ENCODE measurements around the gene PIEZO1. TPM values are rescaled to one million over a fixed set of nuclear protein-coding genes. Genes with fewer than 3 reads are reported as not detected.

PIEZO1 gene
- total RNA-seq, 1 donor from 2014 or later, result 5.5 TPM

DNA sequence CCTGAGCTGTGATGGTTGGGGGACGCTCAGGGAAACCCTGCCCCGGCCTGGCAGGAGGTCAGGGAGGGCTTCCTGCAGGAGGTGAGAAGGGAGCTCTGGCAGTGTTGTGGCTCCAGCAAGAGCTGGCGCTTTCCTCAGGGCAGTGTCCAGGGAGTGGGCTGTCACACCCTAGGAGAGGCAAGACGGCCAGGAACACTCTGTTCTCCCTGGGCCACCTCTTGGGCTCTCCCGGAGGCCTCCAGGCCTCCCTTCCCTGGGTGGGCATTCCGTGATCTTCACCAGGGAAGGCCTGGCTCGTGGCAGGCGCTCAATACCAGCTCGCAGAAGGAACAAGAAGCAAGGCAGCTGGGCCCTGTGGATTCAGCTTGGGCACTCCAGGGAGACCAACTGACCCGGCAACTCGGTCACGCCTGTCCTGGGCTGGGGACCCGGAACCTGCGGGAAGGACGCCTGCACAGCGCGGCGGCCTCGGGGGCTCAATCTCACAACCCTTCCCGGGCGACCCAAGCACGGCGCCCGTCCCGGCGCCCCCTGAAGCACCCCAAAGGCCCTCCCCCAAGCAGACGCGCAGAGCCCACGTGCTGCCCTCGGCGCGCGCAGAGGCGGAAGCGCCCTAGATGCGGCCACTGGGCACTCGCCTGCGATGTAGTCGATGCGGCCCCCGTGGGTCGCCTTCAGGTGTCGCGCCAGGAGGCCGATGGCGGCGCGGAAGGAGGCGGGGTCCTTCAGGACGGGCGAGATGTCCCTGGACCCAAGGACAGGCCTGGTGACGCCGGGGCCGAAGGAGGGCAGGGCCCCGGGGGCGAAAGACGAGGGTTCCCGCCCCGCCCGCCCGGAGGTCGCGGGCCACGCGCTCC, 26.1 kb upstream of the PIEZO1 start:
- Histone ChIP-seq H3K4me2 (peak overlapping the region; percentile 83), H3K4me1 (peaks cover 4% of the 10 kb centered on the region), H3K36me3 (no peaks in the 10 kb centered on the region), H3K9ac (peak overlapping the region; percentile 61), H3K27me3 (no peaks in the 10 kb centered on the region), H3K27ac (no peak overlapping the region), H4K20me1 (ENCODE audit: low read depth) (peaks cover 40% of the 10 kb centered on the region), H2AFZ (replicated peaks) (no peak overlapping the region), H3K9me3 (ENCODE audit: low read depth) (no peaks in the 10 kb centered on the region), H3K4me3 (peak overlapping the region; percentile 70), H3F3A (ENCODE audit: low read depth) (peaks cover 49% of the 10 kb centered on the region), H3K79me2 (ENCODE audit: low read depth) (peaks cover 23% of the 10 kb centered on the region)
- H3K4me3 Mint-ChIP-seq, result peak overlapping the region; percentile 87
- H3K36me3 Mint-ChIP-seq, result peaks cover 4% of the 10 kb centered on the region
- peaks cover 11% of the 10 kb centered on the region for H3K27me3 Mint-ChIP-seq (ENCODE audit: insufficient read depth, low read depth)
- no peak overlapping the region for H3K27ac Mint-ChIP-seq
- DNase-seq (ENCODE audit: low spot score), result peak; percentile 77
- H3K9me3 Mint-ChIP-seq, result no peaks in the 10 kb centered on the region
- TF ChIP-seq, protein P1, sequence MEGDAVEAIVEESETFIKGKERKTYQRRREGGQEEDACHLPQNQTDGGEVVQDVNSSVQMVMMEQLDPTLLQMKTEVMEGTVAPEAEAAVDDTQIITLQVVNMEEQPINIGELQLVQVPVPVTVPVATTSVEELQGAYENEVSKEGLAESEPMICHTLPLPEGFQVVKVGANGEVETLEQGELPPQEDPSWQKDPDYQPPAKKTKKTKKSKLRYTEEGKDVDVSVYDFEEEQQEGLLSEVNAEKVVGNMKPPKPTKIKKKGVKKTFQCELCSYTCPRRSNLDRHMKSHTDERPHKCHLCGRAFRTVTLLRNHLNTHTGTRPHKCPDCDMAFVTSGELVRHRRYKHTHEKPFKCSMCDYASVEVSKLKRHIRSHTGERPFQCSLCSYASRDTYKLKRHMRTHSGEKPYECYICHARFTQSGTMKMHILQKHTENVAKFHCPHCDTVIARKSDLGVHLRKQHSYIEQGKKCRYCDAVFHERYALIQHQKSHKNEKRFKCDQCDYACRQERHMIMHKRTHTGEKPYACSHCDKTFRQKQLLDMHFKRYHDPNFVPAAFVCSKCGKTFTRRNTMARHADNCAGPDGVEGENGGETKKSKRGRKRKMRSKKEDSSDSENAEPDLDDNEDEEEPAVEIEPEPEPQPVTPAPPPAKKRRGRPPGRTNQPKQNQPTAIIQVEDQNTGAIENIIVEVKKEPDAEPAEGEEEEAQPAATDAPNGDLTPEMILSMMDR (IDR thresholded peaks at IDR 0.05), result no peak
- no peak for TF ChIP-seq EZH2phosphoT487 (IDR thresholded peaks at IDR 0.05)
- TF ChIP-seq EZH2 (IDR thresholded peaks at IDR 0.05), result no peak
- peaks cover 3% of the 10 kb centered on the region for H3K4me1 Mint-ChIP-seq

DNA sequence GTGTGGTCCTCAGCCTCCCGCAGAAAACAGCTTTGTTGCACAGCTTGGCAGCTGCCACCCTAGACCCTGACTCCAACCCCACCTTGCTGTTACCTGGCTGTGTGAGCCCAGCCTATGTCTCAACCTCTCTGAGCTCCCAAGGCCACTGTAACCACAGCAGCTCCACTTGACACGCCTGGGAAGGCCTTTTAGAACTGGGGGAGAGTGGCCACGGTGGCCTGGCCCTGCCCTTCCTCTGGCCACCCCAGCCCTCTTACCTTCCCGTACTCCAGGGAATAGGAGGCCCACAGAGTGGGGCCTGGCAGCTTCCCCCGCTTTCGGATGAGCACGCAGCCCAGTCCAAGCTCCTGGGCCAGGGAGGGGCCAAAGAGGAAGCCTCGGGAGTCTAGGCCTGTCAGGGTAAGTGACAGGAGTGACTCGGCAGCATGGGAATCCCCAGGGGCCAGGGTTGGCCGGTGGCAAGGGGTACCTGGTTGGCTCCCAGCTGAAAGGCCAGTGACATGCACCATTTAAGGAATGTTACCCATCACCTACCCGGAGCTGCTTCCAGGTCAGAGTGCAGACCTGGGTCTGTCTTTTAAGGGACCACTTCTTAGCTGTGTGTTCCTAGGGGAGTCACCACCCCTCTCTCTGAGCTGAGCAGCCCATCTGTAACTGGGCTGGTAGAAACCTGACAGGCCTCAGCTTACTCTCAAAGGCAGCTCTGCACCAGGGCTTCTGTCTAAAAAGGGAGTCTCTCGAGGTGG, 25.3 kb upstream of the PIEZO1 start:
- Histone ChIP-seq H3K27ac (peak overlapping the region; percentile 37), H3K9ac (peak overlapping the region; percentile 61)

DNA sequence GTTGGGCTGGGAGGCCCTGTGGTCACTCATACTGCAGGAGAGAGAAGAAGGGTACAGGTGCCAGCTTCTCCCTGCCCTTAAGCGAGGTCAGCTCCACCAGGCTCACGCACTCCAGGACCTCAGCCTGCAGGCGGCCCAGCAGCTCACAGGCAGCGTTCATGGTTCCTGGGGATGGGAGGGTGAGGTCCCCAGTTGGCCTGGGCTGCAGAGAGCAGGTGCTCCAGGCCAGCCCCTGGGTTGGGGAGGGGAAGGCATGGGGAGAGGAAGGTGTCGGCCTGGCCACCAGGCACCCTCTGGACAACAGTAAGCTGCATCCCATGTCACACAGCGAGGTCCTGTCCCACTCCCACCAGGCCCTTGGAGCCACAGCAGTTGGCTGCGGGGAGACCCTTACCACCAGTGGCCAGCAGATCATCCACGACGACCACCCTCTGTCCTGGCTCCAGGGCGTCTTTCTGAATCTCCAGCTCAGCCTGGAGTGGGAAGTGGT, 24.7 kb upstream of the PIEZO1 start:
- Histone ChIP-seq H3K9ac (no peak overlapping the region), H3K27me3 (no peaks in the 10 kb centered on the region), H3K4me1 (peaks cover 5% of the 10 kb centered on the region), H3K36me3 (no peaks in the 10 kb centered on the region), H3K27ac (peak overlapping the region; percentile 70), H3K79me2 (ENCODE audit: low read depth) (peaks cover 37% of the 10 kb centered on the region), H4K20me1 (ENCODE audit: low read depth) (peaks cover 53% of the 10 kb centered on the region), H3K4me2 (no peak overlapping the region), H3K4me3 (no peak overlapping the region), H2AFZ (replicated peaks) (no peak overlapping the region), H3F3A (ENCODE audit: low read depth) (peaks cover 63% of the 10 kb centered on the region), H3K9me3 (ENCODE audit: low read depth) (no peaks in the 10 kb centered on the region)
- TF ChIP-seq EZH2phosphoT487 (IDR thresholded peaks at IDR 0.05), result no peak
- TF ChIP-seq, protein P1 (IDR thresholded peaks at IDR 0.05), result no peak
- TF ChIP-seq EZH2 (IDR thresholded peaks at IDR 0.05), result no peak
- Mint-ChIP-seq H3K9me3 (no peaks in the 10 kb centered on the region), H3K27me3 (ENCODE audit: insufficient read depth, low read depth) (peaks cover 11% of the 10 kb centered on the region), H3K4me1 (peaks cover 3% of the 10 kb centered on the region), H3K27ac (no peak overlapping the region), H3K36me3 (peaks cover 4% of the 10 kb centered on the region), H3K4me3 (peak overlapping the region; percentile 87)
- no peak for DNase-seq (ENCODE audit: low spot score)

More for the DNA sequence above, 25.3 kb upstream of the PIEZO1 start:
- Mint-ChIP-seq H3K9me3 (no peaks in the 10 kb centered on the region), H3K36me3 (peaks cover 4% of the 10 kb centered on the region), H3K4me3 (peak overlapping the region; percentile 87), H3K27ac (no peak overlapping the region), H3K4me1 (peaks cover 3% of the 10 kb centered on the region), H3K27me3 (ENCODE audit: insufficient read depth, low read depth) (peaks cover 11% of the 10 kb centered on the region)
- H3K36me3 ChIP-seq, result no peaks in the 10 kb centered on the region
- H4K20me1 ChIP-seq (ENCODE audit: low read depth), result peaks cover 47% of the 10 kb centered on the region
- DNase-seq (ENCODE audit: low spot score), result no peak
- H3F3A ChIP-seq (ENCODE audit: low read depth), result peaks cover 57% of the 10 kb centered on the region
- H3K9me3 ChIP-seq (ENCODE audit: low read depth), result no peaks in the 10 kb centered on the region
- peaks cover 4% of the 10 kb centered on the region for H3K4me1 ChIP-seq
- no peak for TF ChIP-seq EZH2 (IDR thresholded peaks at IDR 0.05)
- TF ChIP-seq EZH2phosphoT487 (IDR thresholded peaks at IDR 0.05), result no peak
- TF ChIP-seq, protein P1 (IDR thresholded peaks at IDR 0.05), result no peak
- peak overlapping the region; percentile 83 for H3K4me2 ChIP-seq
- peaks cover 31% of the 10 kb centered on the region for H3K79me2 ChIP-seq (ENCODE audit: low read depth)
- no peak overlapping the region for H2AFZ ChIP-seq (replicated peaks)
- peak overlapping the region; percentile 70 for H3K4me3 ChIP-seq
- H3K27me3 ChIP-seq, result no peaks in the 10 kb centered on the region
